OCI-LY3 (cell line): ENCODE data around the gene PPP5C.

ENCODE experiments used
- EZH2phosphoT487 ChIP-seq: fragments of 200-600 bp; shearing (Covaris generic); IDR thresholded peaks from 2 replicates; pipeline ENCODE4 v1.6.1; 2018; ENCODE audit warnings: antibody characterized with exemption, mixed run types, low read depth
- TF ChIP-seq, protein P1 (sequence below): fragments of 200-600, 300-600 bp; sonication (generic); IDR thresholded peaks from 2 replicates; pipeline ENCODE4 v1.5.1; 2014; ENCODE audit warnings: antibody characterized with exemption, low read length, low read depth

DNA sequence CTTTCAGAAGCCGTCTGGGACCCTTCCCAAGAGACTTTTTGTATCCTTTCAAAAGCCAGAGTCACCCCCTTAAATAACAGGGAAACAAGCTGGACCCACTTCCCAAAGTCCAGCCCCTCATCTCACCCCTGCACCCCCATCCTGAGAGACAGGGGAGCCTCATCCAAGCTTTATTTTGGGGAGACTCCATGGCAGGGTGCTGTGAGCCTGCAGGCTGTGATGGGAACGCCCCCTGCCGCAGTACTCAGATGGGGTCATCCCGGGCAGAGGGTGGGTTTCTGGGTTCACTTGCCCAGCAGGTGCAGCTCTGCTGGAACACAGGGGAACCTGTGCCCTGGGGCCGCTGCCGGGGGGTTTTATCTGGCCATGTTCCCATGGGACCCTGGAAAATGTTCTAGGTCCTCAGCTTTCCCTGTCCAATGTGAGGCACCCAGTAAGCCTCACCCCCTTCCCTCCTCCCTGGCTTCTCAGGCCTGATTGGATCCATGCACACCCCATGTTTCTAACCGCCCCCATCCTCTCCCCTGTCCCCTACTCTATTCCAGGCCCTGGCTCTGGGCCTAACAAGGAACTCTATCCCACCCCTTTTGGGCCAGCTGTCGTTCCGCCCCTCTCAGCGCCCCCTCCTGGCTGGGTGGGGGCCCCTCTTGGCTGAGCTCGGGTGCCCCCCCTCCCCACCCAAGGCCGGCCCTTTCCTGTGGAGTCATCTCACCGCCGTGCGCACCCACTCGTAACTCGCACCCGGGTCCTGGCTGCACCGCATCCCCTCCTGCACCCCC lies 49.0 kb upstream of the PPP5C start:
- TF ChIP-seq, protein P1, sequence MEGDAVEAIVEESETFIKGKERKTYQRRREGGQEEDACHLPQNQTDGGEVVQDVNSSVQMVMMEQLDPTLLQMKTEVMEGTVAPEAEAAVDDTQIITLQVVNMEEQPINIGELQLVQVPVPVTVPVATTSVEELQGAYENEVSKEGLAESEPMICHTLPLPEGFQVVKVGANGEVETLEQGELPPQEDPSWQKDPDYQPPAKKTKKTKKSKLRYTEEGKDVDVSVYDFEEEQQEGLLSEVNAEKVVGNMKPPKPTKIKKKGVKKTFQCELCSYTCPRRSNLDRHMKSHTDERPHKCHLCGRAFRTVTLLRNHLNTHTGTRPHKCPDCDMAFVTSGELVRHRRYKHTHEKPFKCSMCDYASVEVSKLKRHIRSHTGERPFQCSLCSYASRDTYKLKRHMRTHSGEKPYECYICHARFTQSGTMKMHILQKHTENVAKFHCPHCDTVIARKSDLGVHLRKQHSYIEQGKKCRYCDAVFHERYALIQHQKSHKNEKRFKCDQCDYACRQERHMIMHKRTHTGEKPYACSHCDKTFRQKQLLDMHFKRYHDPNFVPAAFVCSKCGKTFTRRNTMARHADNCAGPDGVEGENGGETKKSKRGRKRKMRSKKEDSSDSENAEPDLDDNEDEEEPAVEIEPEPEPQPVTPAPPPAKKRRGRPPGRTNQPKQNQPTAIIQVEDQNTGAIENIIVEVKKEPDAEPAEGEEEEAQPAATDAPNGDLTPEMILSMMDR = no peak
- TF ChIP-seq EZH2phosphoT487 = no peak
